ENCODE measurements around the gene PKNOX1.
"Not testable (repeated sequence)": the region's sequence is repeated elsewhere in the genome, so short reads cannot be mapped to it uniquely, and the experiment has no call there.

PKNOX1 gene

GRCh38 chr21:43076023-43076637, 101.8 kb downstream of the PKNOX1 start:
- H3K4me3 ChIP-seq; H3K9me3 ChIP-seq; H3K36me3 ChIP-seq; H3K4me1 ChIP-seq; H3K27ac ChIP-seq; DNase-seq; H3K27me3 ChIP-seq; intact Hi-C loops (cut with DNase I; ENCODE audit: low total_unique reads): not testable (repeated sequence)

- H3K4me3 ChIP-seq; H3K4me1 ChIP-seq; H3K36me3 ChIP-seq; H3K27me3 ChIP-seq; H3K9me3 ChIP-seq; H3K27ac ChIP-seq; DNase-seq; intact Hi-C loops (cut with DNase I; ENCODE audit: low total_unique reads): not testable (repeated sequence)
These were observed 102.3 kb downstream of the PKNOX1 start for GRCh38 chr21:43076643-43077042.

- H3K4me3 ChIP-seq; intact Hi-C loops (cut with DNase I; ENCODE audit: low total_unique reads): not testable (repeated sequence)
These were observed 108.4 kb downstream of the PKNOX1 start for GRCh38 chr21:43082587-43083300.

More at GRCh38 chr21:43082587-43083300, 108.4 kb downstream of the PKNOX1 start:
- H3K4me1 ChIP-seq, H3K36me3 ChIP-seq, DNase-seq, H3K27ac ChIP-seq, H3K27me3 ChIP-seq, H3K9me3 ChIP-seq: not testable (repeated sequence)

All from tibial artery (tissue), 4 donors.